CD8-positive, alpha-beta memory T cell (primary cell): Measurements from ENCODE around the gene NTN4. TPM values are rescaled to one million over a fixed set of nuclear protein-coding genes. Genes with fewer than 3 reads are reported as not detected.
"Not testable (repeated sequence)": the region's sequence is repeated elsewhere in the genome, so short reads cannot be mapped to it uniquely, and the experiment has no call there.

Source experiments
- CTCF ChIA-PET: fragments of 350-600 bp; sonication (Branson Sonifier 250); formaldehyde crosslinking; loops from one replicate; lab custom pipeline; 2021; ENCODE audit warnings: antibody characterized with exemption; lab: Charles Lee
- POLR2A ChIA-PET: fragments of 350-600 bp; sonication (Branson Sonifier 250); formaldehyde crosslinking; loops from one replicate; lab custom pipeline; 2021; ENCODE audit warnings: antibody characterized with exemption; lab: Charles Lee
- DNase-seq, 5 donors: peaks; one replicate each; pipeline versions ENCODE4 v3.0.0 to v3.0.0-alpha.2; 2020 to 2022; ENCODE audit warnings: mixed read lengths in 1 of 5
- H3K27ac ChIP-seq: one replicate; pipeline ENCODE4 v1.7.0; 2013; ENCODE audit warnings: low read depth, mild to moderate bottlenecking, low read length, moderate library complexity
- H3K27me3 ChIP-seq: 2 replicates; pipeline ENCODE4 v1.7.0; 2013; ENCODE audit warnings: low read length, mild to moderate bottlenecking; ENCODE audit not compliant: insufficient read depth, poor library complexity, severe bottlenecking
- H3K36me3 ChIP-seq: 2 replicates; pipeline ENCODE4 v1.7.0; 2013; ENCODE audit warnings: mild to moderate bottlenecking, low read length, moderate library complexity; ENCODE audit not compliant: insufficient read depth
- H3K4me1 ChIP-seq: 2 replicates; pipeline ENCODE4 v1.7.0; 2013; ENCODE audit warnings: mild to moderate bottlenecking, low read length, moderate library complexity; ENCODE audit not compliant: insufficient read depth
- H3K4me3 ChIP-seq: 2 replicates; pipeline ENCODE4 v1.7.0; 2013; ENCODE audit warnings: mild to moderate bottlenecking, low read length
- H3K9me3 ChIP-seq: 2 replicates; pipeline ENCODE4 v1.7.0; 2013; ENCODE audit warnings: mild to moderate bottlenecking, low read length
- H3K27ac Mint-ChIP-seq, 8 donors: one replicate each; pipeline ENCODE4 v1.8.0; 2020 to 2021; ENCODE audit warnings: mixed read lengths in 8 of 8, mild to moderate bottlenecking in 6 of 8, inconsistent platforms in 3 of 8, moderate library complexity in 3 of 8
- H3K27me3 Mint-ChIP-seq, 2 donors: one replicate each; pipeline ENCODE4 v1.8.0; 2020 to 2021; ENCODE audit warnings: mixed read lengths in 2 of 2, mild to moderate bottlenecking in 1 of 2, moderate library complexity in 1 of 2
- H3K36me3 Mint-ChIP-seq, 3 donors: one replicate each; pipeline ENCODE4 v1.8.0; 2020 to 2021; ENCODE audit warnings: mixed read lengths in 3 of 3, inconsistent platforms in 1 of 3, mild to moderate bottlenecking in 1 of 3
- H3K4me1 Mint-ChIP-seq, 3 donors: one replicate each; pipeline ENCODE4 v1.8.0; 2020 to 2021; ENCODE audit warnings: mixed read lengths in 3 of 3, inconsistent platforms in 1 of 3, mild to moderate bottlenecking in 1 of 3
- H3K4me3 Mint-ChIP-seq, 7 donors: one replicate each; pipeline ENCODE4 v1.8.0; 2020 to 2021; ENCODE audit warnings: mixed read lengths in 7 of 7, mild to moderate bottlenecking in 6 of 7, moderate library complexity in 4 of 7, inconsistent platforms in 2 of 7
- H3K9me3 Mint-ChIP-seq, 5 donors: one replicate each; pipeline ENCODE4 v1.8.0; 2020 to 2022; ENCODE audit warnings: mixed read lengths in 5 of 5, mild to moderate bottlenecking in 3 of 5, moderate library complexity in 2 of 5, inconsistent platforms in 1 of 5
- polyA plus RNA-seq: library from polyadenylated mRNA; unstranded; fragments of 300-500 nt; fragmentation: Illumina TruSeq; gene quantifications from one replicate; pipeline ENCODE4 v1.2.3, GENCODE V29; 2021
- total RNA-seq, 2 experiments: library from RNA; stranded (reverse); gene quantifications; one replicate each; pipeline ENCODE4 v1.2.3, GENCODE V29; 2021

Gene NTN4
- total and polyA plus RNA-seq, 3 experiments from 2014 or later = 4.2 TPM; not detected in 2

DNA sequence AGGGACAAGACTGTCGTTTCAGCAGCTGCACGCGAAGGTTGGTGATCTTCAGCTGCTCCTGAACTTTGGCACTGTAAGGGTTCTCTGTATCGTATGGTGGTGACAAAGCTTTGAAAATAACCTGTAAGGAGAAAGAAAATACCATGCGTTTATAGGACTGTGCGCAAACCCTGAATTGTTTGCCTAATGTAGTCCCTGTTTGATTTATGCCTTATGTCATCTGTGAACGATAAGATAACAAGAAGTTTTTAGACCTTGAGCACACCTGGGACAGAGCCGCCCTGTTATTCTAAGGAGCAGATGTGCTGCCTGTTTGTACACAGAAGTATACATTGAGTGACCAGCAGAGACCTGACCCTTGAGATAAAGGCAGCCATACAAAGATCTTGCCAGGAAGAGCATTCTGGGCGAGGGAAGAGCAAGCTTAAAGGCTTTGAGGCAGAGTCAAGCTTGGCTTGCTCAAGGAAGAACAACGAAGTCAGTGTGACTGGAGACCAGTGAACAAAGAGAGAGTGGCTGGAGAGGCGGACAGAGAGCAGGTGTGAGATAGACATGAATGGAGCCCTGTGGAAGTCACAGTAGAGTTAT, 52.4 kb downstream of the NTN4 start:
- no peaks in the 10 kb centered on the region for H3K9me3 Mint-ChIP-seq
- Histone ChIP-seq H3K27ac (no peak overlapping the region), H3K27me3 (no peaks in the 10 kb centered on the region), H3K9me3 (no peaks in the 10 kb centered on the region), H3K4me3 (no peak overlapping the region), H3K36me3 (no peaks in the 10 kb centered on the region), H3K4me1 (no peaks in the 10 kb centered on the region)
- no peaks in the 10 kb centered on the region for H3K36me3 Mint-ChIP-seq
- ChIA-PET POLR2A (no interaction called here), CTCF (no interaction called here)
- no peak overlapping the region for H3K27ac Mint-ChIP-seq
- no peak for DNase-seq
- no peaks in the 10 kb centered on the region for H3K4me1 Mint-ChIP-seq
- no peak overlapping the region for H3K4me3 Mint-ChIP-seq
- H3K27me3 Mint-ChIP-seq = peaks cover 3 to 7% of the 10 kb centered on the region in 2 donors

DNA sequence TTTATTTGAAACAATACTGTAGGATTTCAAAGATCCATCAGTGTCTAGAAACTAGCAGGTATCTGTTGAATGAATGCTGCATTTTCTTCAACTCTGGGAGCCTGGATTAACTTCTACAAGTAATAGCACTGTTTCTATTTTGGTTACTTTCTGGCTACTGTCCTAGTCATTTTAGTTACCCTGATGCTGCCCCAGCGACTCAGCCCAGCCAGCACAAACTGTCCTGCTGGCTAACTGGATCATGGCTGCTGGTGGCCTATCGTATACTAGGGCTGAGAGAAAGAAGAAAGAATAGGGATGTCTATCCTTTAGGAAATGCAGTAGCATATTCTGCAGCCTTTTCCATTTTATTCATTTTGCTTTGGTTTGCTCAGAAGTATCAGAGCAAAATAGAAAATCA, 53.9 kb downstream of the NTN4 start:
- no peaks in the 10 kb centered on the region for H3K9me3 Mint-ChIP-seq
- CTCF ChIA-PET = no interaction called here
- H3K4me3 Mint-ChIP-seq = no peak overlapping the region

DNA sequence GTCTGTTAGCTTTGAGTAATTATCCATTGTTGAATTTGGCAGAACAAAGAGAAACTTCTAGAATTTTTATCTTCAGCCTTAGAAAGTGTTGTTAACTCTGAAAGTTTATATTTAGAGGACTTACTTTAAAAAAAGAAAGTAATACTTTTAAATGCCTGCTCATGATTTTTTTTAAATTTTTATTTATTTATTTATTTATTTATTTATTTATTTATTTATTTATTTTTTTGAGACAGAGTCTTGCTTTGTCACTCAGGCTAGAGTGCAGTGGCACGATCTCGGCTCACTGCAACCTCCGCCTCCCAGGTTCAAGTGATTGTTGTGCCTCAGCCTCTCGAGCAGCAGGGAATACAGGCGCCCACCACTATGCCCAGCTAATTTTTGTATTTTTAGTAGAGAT, 54.8 kb downstream of the NTN4 start:
- POLR2A ChIA-PET, H3K36me3 ChIP-seq, H3K27me3 ChIP-seq, DNase-seq, H3K4me3 ChIP-seq, H3K4me1 Mint-ChIP-seq, CTCF ChIA-PET, H3K4me3 Mint-ChIP-seq, H3K27ac ChIP-seq, H3K36me3 Mint-ChIP-seq, H3K4me1 ChIP-seq, H3K9me3 Mint-ChIP-seq, H3K9me3 ChIP-seq: not testable (repeated sequence)
- Mint-ChIP-seq H3K27me3 (peaks cover 4 to 17% of the 10 kb centered on the region in 2 donors), H3K27ac (peak overlapping the region in 1 of 8 donors; percentile 4)

More for the DNA sequence above, 53.9 kb downstream of the NTN4 start:
- no peaks in the 10 kb centered on the region for H3K4me1 Mint-ChIP-seq
- no peaks in the 10 kb centered on the region for H3K36me3 ChIP-seq
- H3K4me1 ChIP-seq = no peaks in the 10 kb centered on the region
- H3K36me3 Mint-ChIP-seq = peaks cover 0 to 6% (median 0%) of the 10 kb centered on the region in 3 donors
- H3K9me3 ChIP-seq = no peaks in the 10 kb centered on the region
- DNase-seq = no peak
- no peak overlapping the region for H3K27ac ChIP-seq
- no peaks in the 10 kb centered on the region for H3K27me3 ChIP-seq
- peak overlapping the region in 1 of 8 donors; percentile 59 for H3K27ac Mint-ChIP-seq
- H3K4me3 ChIP-seq = no peak overlapping the region
- H3K27me3 Mint-ChIP-seq = peaks cover 4 to 14% of the 10 kb centered on the region in 2 donors
- POLR2A ChIA-PET = no interaction called here

DNA sequence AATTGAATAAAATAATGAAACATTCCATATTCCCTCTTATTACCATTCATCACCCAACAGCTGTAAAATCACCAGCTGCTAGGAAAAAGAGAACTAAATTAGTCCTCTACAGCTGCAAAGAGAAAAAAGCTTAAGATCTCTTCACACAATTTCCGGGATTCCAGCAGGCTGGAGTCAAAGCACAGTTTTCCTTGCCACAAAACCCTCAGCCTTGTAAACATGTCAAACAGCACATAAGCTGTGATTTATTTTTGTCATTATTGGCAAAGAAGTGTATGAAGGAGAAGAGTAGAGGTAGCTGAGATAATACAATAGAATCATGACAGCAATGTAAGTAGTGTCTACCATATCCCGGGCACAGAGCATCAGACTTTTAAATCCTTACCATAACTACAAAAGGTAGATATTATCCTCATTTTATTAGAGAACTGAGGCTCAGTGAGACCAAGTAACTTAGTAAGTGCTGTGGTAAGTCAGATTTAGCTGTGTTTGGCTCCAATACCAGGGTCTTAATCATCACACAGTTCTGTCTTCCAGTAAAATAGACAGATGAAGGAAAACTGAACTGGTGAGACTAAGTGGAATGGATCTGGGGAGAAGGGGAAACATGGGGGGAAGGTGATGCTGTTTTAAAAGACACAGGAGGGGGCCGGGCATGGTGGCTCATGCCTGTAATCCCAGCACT, 57.3 kb downstream of the NTN4 start:
- Mint-ChIP-seq H3K4me1 (no peaks in the 10 kb centered on the region), H3K27ac (no peak overlapping the region), H3K4me3 (no peak overlapping the region), H3K36me3 (peaks cover 0 to 18% (median 0%) of the 10 kb centered on the region in 3 donors), H3K27me3 (peaks cover 6 to 21% of the 10 kb centered on the region in 2 donors), H3K9me3 (no peaks in the 10 kb centered on the region)
- DNase-seq = no peak
- H3K4me1 ChIP-seq = no peaks in the 10 kb centered on the region
- no peak overlapping the region for H3K27ac ChIP-seq
- ChIA-PET POLR2A (no interaction called here), CTCF (no interaction called here)
- no peak overlapping the region for H3K4me3 ChIP-seq
- no peaks in the 10 kb centered on the region for H3K9me3 ChIP-seq
- H3K27me3 ChIP-seq = no peaks in the 10 kb centered on the region
- no peaks in the 10 kb centered on the region for H3K36me3 ChIP-seq

DNA sequence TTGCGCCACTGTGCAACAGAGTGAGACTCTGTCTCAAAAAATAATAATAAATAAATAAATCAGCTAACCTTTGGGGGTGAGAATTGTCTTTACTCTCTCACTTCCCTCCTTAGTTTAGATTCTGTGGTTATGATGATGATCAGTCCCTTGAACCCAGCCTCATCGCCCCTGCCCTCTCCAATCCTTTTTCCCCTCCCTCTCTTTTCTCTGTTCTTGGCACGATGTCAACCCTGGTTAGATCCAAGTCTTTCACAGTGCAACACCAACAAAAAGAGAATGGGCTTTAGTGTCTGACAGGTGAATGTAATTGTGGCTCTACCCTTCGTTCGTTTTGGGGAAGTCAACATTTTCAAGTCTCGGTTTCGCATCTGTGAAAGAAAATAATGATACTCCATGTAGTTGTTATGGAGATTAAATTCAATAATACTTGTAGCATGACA, 59.0 kb downstream of the NTN4 start:
- no peak for DNase-seq
- no peaks in the 10 kb centered on the region for H3K9me3 ChIP-seq
- H3K4me1 ChIP-seq = no peaks in the 10 kb centered on the region
- CTCF ChIA-PET = no interaction called here
- Mint-ChIP-seq H3K36me3 (peaks cover 0 to 32% (median 0%) of the 10 kb centered on the region in 3 donors), H3K4me1 (no peaks in the 10 kb centered on the region), H3K27me3 (peaks cover 2 to 26% of the 10 kb centered on the region in 2 donors), H3K27ac (no peak overlapping the region), H3K4me3 (no peak overlapping the region), H3K9me3 (peaks cover 1 to 13% (median 10%) of the 10 kb centered on the region in 5 donors)
- POLR2A ChIA-PET = no interaction called here
- no peak overlapping the region for H3K4me3 ChIP-seq
- no peak overlapping the region for H3K27ac ChIP-seq
- H3K27me3 ChIP-seq = no peaks in the 10 kb centered on the region
- H3K36me3 ChIP-seq = no peaks in the 10 kb centered on the region

DNA sequence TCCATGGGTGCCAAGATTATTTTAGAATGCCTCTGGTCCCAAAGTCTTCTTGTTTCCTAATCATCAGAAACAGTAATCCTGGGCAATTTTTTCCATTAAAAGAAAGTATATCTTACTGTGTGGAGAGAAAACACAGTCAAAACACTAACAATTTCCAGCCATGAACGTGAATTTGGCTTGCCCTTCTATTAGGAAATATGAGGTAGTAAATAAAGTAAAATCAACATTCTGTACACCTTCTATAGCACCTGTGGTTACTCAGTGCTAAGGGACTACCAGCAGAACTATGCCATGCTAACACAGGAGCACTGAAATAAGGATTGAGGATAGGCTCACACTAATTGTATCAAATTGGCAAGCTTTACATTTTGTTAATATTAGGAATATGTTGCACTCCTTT, 60.1 kb downstream of the NTN4 start:
- ChIA-PET POLR2A (no interaction called here), CTCF (no interaction called here)
- Mint-ChIP-seq H3K4me3 (no peak overlapping the region), H3K9me3 (peaks cover 8 to 19% (median 14%) of the 10 kb centered on the region in 5 donors), H3K36me3 (peaks cover 0 to 38% (median 0%) of the 10 kb centered on the region in 3 donors), H3K4me1 (no peaks in the 10 kb centered on the region), H3K27me3 (peaks cover 2 to 32% of the 10 kb centered on the region in 2 donors), H3K27ac (no peak overlapping the region)
- no peak for DNase-seq
- Histone ChIP-seq H3K4me1 (no peaks in the 10 kb centered on the region), H3K9me3 (no peaks in the 10 kb centered on the region), H3K4me3 (no peak overlapping the region), H3K36me3 (no peaks in the 10 kb centered on the region), H3K27ac (no peak overlapping the region), H3K27me3 (no peaks in the 10 kb centered on the region)

DNA sequence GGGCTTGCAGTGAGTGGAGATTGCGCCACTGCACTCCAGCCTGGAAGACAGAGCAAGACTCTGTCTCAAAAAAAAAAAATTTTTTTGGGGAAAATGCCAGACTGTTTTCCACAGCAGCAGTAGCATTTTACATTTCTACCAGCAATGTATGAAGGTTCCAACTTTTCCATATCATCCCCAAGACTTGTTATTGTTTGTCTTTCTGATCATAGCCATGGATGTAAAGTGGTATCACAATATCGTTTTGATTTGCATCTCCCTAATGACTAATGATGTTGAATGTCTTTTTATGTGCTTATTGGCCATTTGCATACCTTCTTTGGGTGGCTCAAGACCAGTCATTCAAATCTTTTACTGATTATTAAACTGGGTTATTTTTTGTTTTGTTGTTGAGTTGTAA, 63.7 kb downstream of the NTN4 start:
- no peak overlapping the region for H3K27ac ChIP-seq
- peaks cover 8 to 19% (median 14%) of the 10 kb centered on the region in 5 donors for H3K9me3 Mint-ChIP-seq

DNA sequence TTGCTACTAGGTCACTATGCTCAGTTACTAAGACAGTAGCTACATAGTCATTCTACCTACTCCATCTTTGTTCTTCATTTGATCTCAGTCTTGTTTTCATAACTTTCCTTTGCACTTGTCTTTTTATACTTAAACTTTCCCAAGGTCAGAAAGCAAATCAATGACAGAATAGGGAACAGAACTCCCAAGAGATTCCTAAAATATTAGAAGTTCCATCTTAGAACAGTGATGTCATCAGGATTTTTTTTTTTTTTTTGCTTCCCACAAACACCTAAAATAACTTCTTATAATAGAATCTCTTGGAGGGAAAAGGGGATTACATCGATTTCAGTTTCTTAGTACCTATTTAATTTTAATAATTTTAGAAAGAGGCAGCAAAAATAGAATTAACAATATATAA, 65.8 kb downstream of the NTN4 start:
- no peak overlapping the region for H3K27ac ChIP-seq
- no peak overlapping the region for H3K4me3 ChIP-seq
- H3K4me1 ChIP-seq = no peaks in the 10 kb centered on the region
- no peaks in the 10 kb centered on the region for H3K9me3 ChIP-seq
- Mint-ChIP-seq H3K27me3 (peaks cover 2 to 18% of the 10 kb centered on the region in 2 donors), H3K27ac (no peak overlapping the region), H3K4me3 (no peak overlapping the region), H3K9me3 (peaks cover 8 to 19% (median 14%) of the 10 kb centered on the region in 5 donors), H3K36me3 (peaks cover 0 to 33% (median 0%) of the 10 kb centered on the region in 3 donors), H3K4me1 (no peaks in the 10 kb centered on the region)
- no peaks in the 10 kb centered on the region for H3K36me3 ChIP-seq
- no peak for DNase-seq
- no peaks in the 10 kb centered on the region for H3K27me3 ChIP-seq
- CTCF ChIA-PET = no interaction called here
- POLR2A ChIA-PET = no interaction called here

More for the DNA sequence above, 63.7 kb downstream of the NTN4 start:
- DNase-seq = no peak
- CTCF ChIA-PET = no interaction called here
- no peak overlapping the region for H3K4me3 Mint-ChIP-seq
- no peaks in the 10 kb centered on the region for H3K36me3 ChIP-seq
- no peaks in the 10 kb centered on the region for H3K27me3 ChIP-seq
- no peak overlapping the region for H3K27ac Mint-ChIP-seq
- H3K4me1 ChIP-seq = no peaks in the 10 kb centered on the region
- peaks cover 0 to 37% (median 0%) of the 10 kb centered on the region in 3 donors for H3K36me3 Mint-ChIP-seq
- H3K4me3 ChIP-seq = no peak overlapping the region
- no peaks in the 10 kb centered on the region for H3K9me3 ChIP-seq
- no peaks in the 10 kb centered on the region for H3K4me1 Mint-ChIP-seq
- peaks cover 2 to 25% of the 10 kb centered on the region in 2 donors for H3K27me3 Mint-ChIP-seq
- POLR2A ChIA-PET = no interaction called here
